OCI-LY7 (cell line): ENCODE measurements around the gene AOAH. TPM values are rescaled to one million over a fixed set of nuclear protein-coding genes. Genes with fewer than 3 reads are reported as not detected.

Source experiments
- BruUV-seq: library from RNA; stranded (reverse); fragments of 400-500 nt; replicated peaks from 2 replicates; lab custom pipeline; 2021; lab: Mats Ljungman, UMichigan
- CTCF ChIA-PET: fragments of 300-600 bp; sonication (Branson Sonifier 250); formaldehyde crosslinking; loops from one replicate; lab custom pipeline; 2022; ENCODE audit warnings: antibody characterized with exemption; ENCODE audit not compliant: unreplicated experiment; lab: Charles Lee
- POLR2A ChIA-PET: fragments of 300-600 bp; sonication (Branson Sonifier 250); formaldehyde crosslinking; loops from one replicate; lab custom pipeline; 2022; ENCODE audit warnings: antibody characterized with exemption; lab: Charles Lee
- DNase-seq: peaks from one replicate; pipeline ENCODE4 v3.0.0-alpha.2; 2015; ENCODE audit warnings: low spot score
- H2AFZ ChIP-seq: fragments of 200-600 bp; sonication (generic), shearing (Covaris generic); 2 replicates; pipeline ENCODE4 v1.6.1; 2014; ENCODE audit warnings: mild to moderate bottlenecking, antibody characterized with exemption, low read length, moderate library complexity
- H3K27ac ChIP-seq: fragments of 200-600 bp; sonication (generic); 2 replicates; pipeline ENCODE4 v1.5.1; 2014; ENCODE audit warnings: mixed run types, low read depth, mild to moderate bottlenecking, moderate library complexity, low read length, inconsistent platforms; ENCODE audit not compliant: poor library complexity, severe bottlenecking
- H3K36me3 ChIP-seq: fragments of 200-600 bp; sonication (generic); 2 replicates; pipeline ENCODE4 v1.6.1; 2014; ENCODE audit warnings: mild to moderate bottlenecking, antibody characterized with exemption, low read length, moderate library complexity, mixed read lengths; ENCODE audit not compliant: insufficient read depth
- H3K4me1 ChIP-seq: fragments of 200-600 bp; sonication (generic); 2 replicates; pipeline ENCODE4 v1.5.1; 2014; ENCODE audit warnings: mild to moderate bottlenecking, low read length; ENCODE audit not compliant: insufficient read depth, poor library complexity, severe bottlenecking
- H3K4me2 ChIP-seq: fragments of 200-600 bp; sonication (generic); 2 replicates; pipeline ENCODE4 v1.6.1; 2014; ENCODE audit warnings: mild to moderate bottlenecking, low read length
- H3K4me3 ChIP-seq: fragments of 200-600 bp; sonication (generic); 2 replicates; pipeline ENCODE4 v1.5.1; 2014; ENCODE audit warnings: mild to moderate bottlenecking, low read depth, low read length; ENCODE audit not compliant: poor library complexity, severe bottlenecking
- H3K79me2 ChIP-seq: fragments of 200-600 bp; sonication (generic); 2 replicates; pipeline ENCODE4 v1.6.1; 2016; ENCODE audit warnings: low read depth, mild to moderate bottlenecking, low read length, moderate library complexity, mixed read lengths; ENCODE audit not compliant: insufficient read depth
- H3K9me2 ChIP-seq: fragments of 200-600 bp; sonication (generic); 2 replicates; pipeline ENCODE4 v1.6.1; 2016; ENCODE audit warnings: mild to moderate bottlenecking, low read length, mixed read lengths; ENCODE audit not compliant: insufficient read depth
- H3K9me3 ChIP-seq: fragments of 200-600 bp; sonication (generic); 2 replicates; pipeline ENCODE4 v1.6.1; 2014; ENCODE audit warnings: mild to moderate bottlenecking, mixed run types, low read length, mixed read lengths
- H4K20me1 ChIP-seq: fragments of 200-600 bp; sonication (generic); 2 replicates; pipeline ENCODE4 v1.6.1; 2014; ENCODE audit warnings: mild to moderate bottlenecking, antibody characterized with exemption, low read length, moderate library complexity, mixed read lengths; ENCODE audit not compliant: insufficient read depth
- CTCF ChIP-seq: fragments of 200-600 bp; sonication (generic); conservative IDR thresholded peaks from 2 replicates; pipeline ENCODE4 v1.5.1; 2014; ENCODE audit warnings: mild to moderate bottlenecking, antibody characterized with exemption, low read length, moderate library complexity, mixed read lengths
- EZH2phosphoT487 ChIP-seq: fragments of 200-600 bp; sonication (generic); IDR thresholded peaks from 2 replicates; pipeline ENCODE4 v1.6.1; 2018; ENCODE audit warnings: low read depth, borderline replicate concordance, mild to moderate bottlenecking, mixed run types, antibody characterized with exemption, low read length, moderate library complexity, mixed read lengths
- intact Hi-C: fragments of 100-400 bp; cut with micrococcal nuclease; formaldehyde crosslinking; loops from one replicate; pipeline ENCODE4 v1.10.0; 2022; ENCODE audit not compliant: unreplicated experiment
- total RNA-seq, 2 experiments: library from RNA; depleted of rRNA in 1 of 2; stranded (reverse); fragments of >200 nt in 1 of 2; shearing (Covaris generic) in 1 of 2; gene quantifications; 2 replicates each; pipeline ENCODE4 v1.2.3, GENCODE V29; 2014 to 2022

Gene AOAH
- total RNA-seq, 2 experiments from 2014 or later, result 0.13 to 0.61 TPM

GRCh38 chr7:36736899-36737211, 12.6 kb upstream of the AOAH start:
- ChIA-PET CTCF (interaction anchor here (1.0 kb wide), 1 partner anchor 60 kb away, joined by 3 read pairs; no protein-coding TSS in a partner anchor), POLR2A (no interaction called here)
- Histone ChIP-seq H2AFZ (no peak overlapping the region), H3K27ac (no peak overlapping the region), H3K4me2 (peak overlapping the region; percentile 27; the same call in 1 of the 2 replicates), H3K9me3 (no peaks in the 10 kb centered on the region), H3K9me2 (no peaks in the 10 kb centered on the region), H4K20me1 (no peaks in the 10 kb centered on the region), H3K36me3 (no peaks in the 10 kb centered on the region), H3K4me3 (no peak overlapping the region), H3K79me2 (no peaks in the 10 kb centered on the region), H3K4me1 (peaks cover 11% of the 10 kb centered on the region)
- TF ChIP-seq EZH2phosphoT487, result no peak
- no peak for TF ChIP-seq CTCF
- intact Hi-C loops, result no loop called here
- peak; percentile 41 for DNase-seq
- BruUV-seq, result no TSS peak

- ChIA-PET POLR2A (interaction anchor here (0.9 kb wide), 1 partner anchor 12 kb away, joined by 3 read pairs; no protein-coding TSS in a partner anchor), CTCF (interaction anchor here (1.0 kb wide), 1 partner anchor 60 kb away, joined by 3 read pairs; no protein-coding TSS in a partner anchor)
- Histone ChIP-seq H3K9me2 (0 out of 2 replicates have a peak, but pooled peaks cover 2% of the 10 kb centered on the region), H2AFZ (no peak overlapping the region), H3K4me1 (peaks cover 11% of the 10 kb centered on the region), H3K9me3 (no peaks in the 10 kb centered on the region), H3K4me3 (no peak overlapping the region), H3K36me3 (no peaks in the 10 kb centered on the region), H3K4me2 (peak overlapping the region; percentile 27), H3K27ac (no peak overlapping the region), H4K20me1 (no peaks in the 10 kb centered on the region), H3K79me2 (no peaks in the 10 kb centered on the region)
- no TSS peak for BruUV-seq
- no peak for DNase-seq
- intact Hi-C loops, result no loop called here
- TF ChIP-seq CTCF (no peak), EZH2phosphoT487 (no peak)
Observed at GRCh38 chr7:36736090-36736898, 12.0 kb upstream of the AOAH start.

- Histone ChIP-seq H3K9me3 (no peaks in the 10 kb centered on the region), H3K36me3 (no peaks in the 10 kb centered on the region), H3K27ac (no peak overlapping the region), H3K79me2 (no peaks in the 10 kb centered on the region), H2AFZ (no peak overlapping the region), H4K20me1 (no peaks in the 10 kb centered on the region), H3K9me2 (0 out of 2 replicates have a peak, but pooled peaks cover 2% of the 10 kb centered on the region), H3K4me1 (peaks cover 11% of the 10 kb centered on the region), H3K4me2 (no peak overlapping the region), H3K4me3 (no peak overlapping the region)
- BruUV-seq, result no TSS peak
- CTCF ChIA-PET, result no interaction called here
- intact Hi-C loops, result no loop called here
- DNase-seq, result no peak
- POLR2A ChIA-PET, result interaction anchor here (0.6 to 1.2 kb wide), 4 partner anchors 13 to 745 kb away, joined by 3 to 4 read pairs (median 3); no protein-coding TSS in a partner anchor
- TF ChIP-seq CTCF (no peak), EZH2phosphoT487 (no peak)
Observed at GRCh38 chr7:36735172-36735571, 10.9 kb upstream of the AOAH start.
